ENCODE data around the gene LAMC3. TPM values are rescaled to one million over a fixed set of nuclear protein-coding genes. Genes with fewer than 3 reads are reported as not detected.
"Not testable (repeated sequence)": the region's sequence is repeated elsewhere in the genome, so short reads cannot be mapped to it uniquely, and the experiment has no call there.

LAMC3 gene
- total RNA-seq, 2 experiments from 2014 or later, result 0.69 to 0.98 TPM

- Mint-ChIP-seq H3K4me3 (no peak overlapping the region), H3K4me1 (ENCODE audit: low read depth) (no peaks in the 10 kb centered on the region), H3K27ac (no peak overlapping the region), H3K36me3 (ENCODE audit: low read depth) (no peaks in the 10 kb centered on the region), H3K9me3 (no peaks in the 10 kb centered on the region), H3K27me3 (ENCODE audit: low read depth) (no peaks in the 10 kb centered on the region)
- no peak for DNase-seq
- CTCF ChIA-PET, result interaction anchor here (2.1 kb wide), 1 partner anchor 14 kb away, joined by 5 read pairs; no protein-coding TSS in a partner anchor
- intact Hi-C loops (cut with micrococcal nuclease), result no loop called here
Observed at GRCh38 chr9:131032384-131032783, 23.4 kb downstream of the LAMC3 start.

DNA sequence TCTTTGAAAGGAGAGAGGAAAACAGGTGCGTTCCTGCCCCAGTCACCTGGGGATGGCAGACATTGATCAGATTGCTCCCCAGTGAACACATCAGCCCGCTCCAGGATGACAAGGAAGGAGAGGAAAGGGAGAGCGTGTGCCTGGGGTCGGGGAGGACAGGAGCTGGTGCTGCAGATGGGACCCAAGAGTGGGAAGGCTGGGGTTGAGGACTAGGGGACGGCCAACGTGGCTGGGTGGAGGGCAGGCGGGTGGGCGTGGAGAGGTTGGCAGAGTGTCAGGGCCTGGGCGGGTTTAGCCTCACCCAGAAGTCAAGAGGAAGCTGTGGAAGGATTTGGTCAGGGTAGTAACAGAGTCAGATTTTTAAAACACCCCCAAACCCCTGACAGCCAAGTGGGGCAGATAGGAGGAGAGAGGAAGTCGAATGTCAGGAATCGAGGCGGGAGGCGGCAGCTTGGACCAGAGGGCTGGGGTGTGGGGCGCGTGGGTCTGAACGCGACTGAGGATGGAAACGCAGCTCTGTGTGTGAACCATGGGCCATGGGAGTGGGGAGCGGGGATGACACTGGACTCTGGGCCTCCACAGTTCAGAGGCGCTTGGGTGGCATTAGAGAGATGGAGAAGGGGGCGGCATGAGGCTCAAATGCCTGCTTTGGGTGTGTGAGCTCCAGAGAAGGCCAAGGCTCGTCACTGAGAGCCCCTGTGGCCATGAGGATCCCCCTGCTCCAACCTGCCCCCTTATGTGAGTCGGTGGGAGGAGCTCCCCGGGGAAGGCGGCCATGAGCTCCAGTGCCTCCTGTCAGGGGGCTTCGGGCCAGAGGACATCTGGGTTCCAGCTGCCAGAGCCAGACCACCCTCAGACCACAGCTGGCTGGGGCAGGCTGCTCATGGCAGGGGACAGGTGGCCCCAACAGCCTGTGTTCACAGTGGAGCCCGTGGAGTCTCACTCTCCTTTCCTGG lies 24.6 kb downstream of the LAMC3 start:
- no peak for DNase-seq
- Mint-ChIP-seq H3K27ac (no peak overlapping the region), H3K9me3 (no peaks in the 10 kb centered on the region), H3K36me3 (ENCODE audit: low read depth) (no peaks in the 10 kb centered on the region), H3K4me1 (ENCODE audit: low read depth) (no peaks in the 10 kb centered on the region), H3K4me3 (no peak overlapping the region), H3K27me3 (ENCODE audit: low read depth) (no peaks in the 10 kb centered on the region)
- CTCF ChIA-PET, result interaction anchor here (0.5 to 1.9 kb wide), 3 partner anchors 10 to 65 kb away, joined by 3 to 6 read pairs (median 3); no protein-coding TSS in a partner anchor
- intact Hi-C loops (cut with micrococcal nuclease), result no loop called here

GRCh38 chr9:131034268-131034667 lies 25.3 kb downstream of the LAMC3 start:
- Mint-ChIP-seq H3K4me3 (no peak overlapping the region), H3K27ac (no peak overlapping the region), H3K36me3 (ENCODE audit: low read depth) (no peaks in the 10 kb centered on the region), H3K9me3 (no peaks in the 10 kb centered on the region), H3K4me1 (ENCODE audit: low read depth) (no peaks in the 10 kb centered on the region), H3K27me3 (ENCODE audit: low read depth) (no peaks in the 10 kb centered on the region)
- intact Hi-C loops (cut with micrococcal nuclease), result no loop called here
- no peak for DNase-seq
- CTCF ChIA-PET, result interaction anchor here (0.5 to 1.9 kb wide), 4 partner anchors 9 to 65 kb away, joined by 3 to 6 read pairs (median 4); no protein-coding TSS in a partner anchor

DNA sequence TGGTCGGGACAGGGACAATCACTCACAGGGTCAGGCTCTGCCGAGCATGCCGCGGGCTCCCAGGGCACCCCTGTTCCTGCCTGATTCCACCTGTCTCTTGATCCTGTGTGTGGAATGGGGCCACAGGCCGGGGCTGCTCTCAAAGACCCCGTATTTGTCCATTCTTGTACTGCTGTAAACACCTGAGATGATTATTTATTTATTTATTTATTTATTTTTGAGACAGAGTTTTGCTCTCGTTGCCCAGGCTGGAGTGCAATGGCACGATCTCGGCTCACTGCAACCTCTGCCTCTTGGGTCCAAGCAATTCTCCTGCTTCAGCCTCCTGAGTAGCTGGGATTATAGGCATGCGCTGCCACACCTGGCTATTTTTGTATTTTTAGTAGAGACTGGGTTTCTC lies 25.8 kb downstream of the LAMC3 start:
- H3K9me3 Mint-ChIP-seq; H3K4me3 Mint-ChIP-seq; intact Hi-C loops (cut with micrococcal nuclease); H3K27ac Mint-ChIP-seq; H3K4me1 Mint-ChIP-seq (ENCODE audit: low read depth); DNase-seq; H3K27me3 Mint-ChIP-seq (ENCODE audit: low read depth); H3K36me3 Mint-ChIP-seq (ENCODE audit: low read depth): not testable (repeated sequence)
- CTCF ChIA-PET, result interaction anchor here (0.6 to 1.9 kb wide), 3 partner anchors 8 to 24 kb away, joined by 3 to 6 read pairs (median 4); no protein-coding TSS in a partner anchor

DNA sequence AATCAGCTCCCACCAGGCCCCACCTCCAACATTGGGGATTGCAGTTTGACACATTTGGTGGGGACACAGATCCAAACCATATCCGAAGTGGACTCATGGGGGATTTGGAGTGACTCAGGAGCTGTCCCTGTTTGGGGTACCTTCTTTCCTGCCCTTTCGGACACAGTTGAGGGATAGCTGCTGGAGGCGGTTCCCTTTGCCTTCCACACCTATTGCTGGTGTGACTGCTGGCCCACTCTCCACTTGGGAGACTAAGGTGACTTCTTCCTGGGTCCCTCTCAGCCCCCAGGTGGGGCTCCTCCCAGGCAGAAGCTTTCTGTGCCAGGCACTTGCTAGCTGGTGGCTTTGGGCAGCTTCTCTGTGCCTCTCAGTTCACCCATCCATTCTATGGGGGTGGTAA lies 26.6 kb downstream of the LAMC3 start:
- no peaks in the 10 kb centered on the region for H3K27me3 Mint-ChIP-seq (ENCODE audit: low read depth)
- intact Hi-C loops (cut with micrococcal nuclease), result no loop called here
- CTCF ChIA-PET, result interaction anchor here (1.9 kb wide), 1 partner anchor 11 kb away, joined by 6 read pairs; no protein-coding TSS in a partner anchor

DNA sequence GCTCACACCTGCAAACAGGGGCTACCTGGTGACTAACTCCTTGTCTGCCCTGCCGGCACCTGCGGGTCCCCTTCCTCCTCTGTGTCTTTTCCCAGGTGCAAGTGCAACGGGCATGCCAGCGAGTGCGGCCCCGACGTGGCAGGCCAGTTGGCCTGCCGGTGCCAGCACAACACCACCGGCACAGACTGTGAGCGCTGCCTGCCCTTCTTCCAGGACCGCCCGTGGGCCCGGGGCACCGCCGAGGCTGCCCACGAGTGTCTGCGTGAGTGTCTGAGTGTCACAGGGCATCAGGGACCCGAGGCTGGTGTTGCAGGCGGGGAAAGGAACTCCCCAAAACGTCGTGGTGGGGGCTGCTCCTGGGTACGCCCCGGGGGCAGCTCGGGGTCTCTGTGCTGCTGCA lies 27.1 kb downstream of the LAMC3 start:
- no peaks in the 10 kb centered on the region for H3K36me3 Mint-ChIP-seq (ENCODE audit: low read depth)
- CTCF ChIA-PET, result interaction anchor here (2.6 kb wide), 1 partner anchor 10 kb away, joined by 10 read pairs; no protein-coding TSS in a partner anchor
- DNase-seq, result no peak
- intact Hi-C loops (cut with micrococcal nuclease), result no loop called here
- no peak overlapping the region for H3K27ac Mint-ChIP-seq
- H3K4me3 Mint-ChIP-seq, result no peak overlapping the region
- no peaks in the 10 kb centered on the region for H3K4me1 Mint-ChIP-seq (ENCODE audit: low read depth)
- H3K9me3 Mint-ChIP-seq, result no peaks in the 10 kb centered on the region
- no peaks in the 10 kb centered on the region for H3K27me3 Mint-ChIP-seq (ENCODE audit: low read depth)

More for the DNA sequence above, 26.6 kb downstream of the LAMC3 start:
- Mint-ChIP-seq H3K4me1 (ENCODE audit: low read depth) (no peaks in the 10 kb centered on the region), H3K36me3 (ENCODE audit: low read depth) (no peaks in the 10 kb centered on the region), H3K4me3 (no peak overlapping the region), H3K27ac (no peak overlapping the region), H3K9me3 (no peaks in the 10 kb centered on the region)
- DNase-seq, result no peak

DNA sequence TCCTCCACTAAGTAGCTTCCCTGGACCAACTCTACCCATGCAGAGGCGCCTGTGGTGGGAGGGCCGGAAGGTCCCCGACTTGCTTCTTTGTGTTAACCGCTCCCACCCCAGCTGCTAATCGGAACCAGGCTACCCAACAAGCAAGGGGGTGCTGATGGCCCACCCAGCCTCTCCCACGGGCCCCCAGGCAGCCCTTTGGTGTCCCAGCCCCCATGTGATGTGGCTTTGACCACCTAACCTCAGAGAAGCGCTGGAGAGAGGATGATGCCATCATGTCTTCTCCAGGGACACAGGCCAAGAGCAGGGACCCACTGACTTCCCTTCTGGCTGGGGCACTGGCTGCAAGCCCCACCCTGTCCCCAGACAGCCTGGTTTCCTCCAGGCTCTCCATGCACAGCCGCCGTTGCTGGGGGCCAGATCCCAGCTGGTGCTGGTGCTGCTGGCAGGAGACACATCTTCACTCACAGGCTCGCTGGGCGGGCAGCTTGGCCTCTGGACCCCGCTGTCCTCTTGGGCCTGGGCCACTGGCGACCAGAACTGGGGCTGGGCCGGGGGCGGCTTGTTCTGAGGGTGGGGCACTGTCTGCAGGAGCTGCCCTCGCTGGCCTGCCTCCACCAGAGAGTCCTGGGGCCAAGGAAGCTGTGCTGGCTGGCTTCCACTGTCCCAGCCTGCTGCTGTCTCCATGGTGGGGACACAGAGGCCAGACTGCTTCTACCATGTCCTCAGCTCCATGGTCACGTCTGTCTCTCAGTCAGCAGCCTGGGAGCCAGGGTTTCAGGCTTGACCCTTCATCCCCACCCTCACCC lies 27.8 kb downstream of the LAMC3 start:
- intact Hi-C loops (cut with micrococcal nuclease), result no loop called here
- no peaks in the 10 kb centered on the region for H3K4me1 Mint-ChIP-seq (ENCODE audit: low read depth)

DNA sequence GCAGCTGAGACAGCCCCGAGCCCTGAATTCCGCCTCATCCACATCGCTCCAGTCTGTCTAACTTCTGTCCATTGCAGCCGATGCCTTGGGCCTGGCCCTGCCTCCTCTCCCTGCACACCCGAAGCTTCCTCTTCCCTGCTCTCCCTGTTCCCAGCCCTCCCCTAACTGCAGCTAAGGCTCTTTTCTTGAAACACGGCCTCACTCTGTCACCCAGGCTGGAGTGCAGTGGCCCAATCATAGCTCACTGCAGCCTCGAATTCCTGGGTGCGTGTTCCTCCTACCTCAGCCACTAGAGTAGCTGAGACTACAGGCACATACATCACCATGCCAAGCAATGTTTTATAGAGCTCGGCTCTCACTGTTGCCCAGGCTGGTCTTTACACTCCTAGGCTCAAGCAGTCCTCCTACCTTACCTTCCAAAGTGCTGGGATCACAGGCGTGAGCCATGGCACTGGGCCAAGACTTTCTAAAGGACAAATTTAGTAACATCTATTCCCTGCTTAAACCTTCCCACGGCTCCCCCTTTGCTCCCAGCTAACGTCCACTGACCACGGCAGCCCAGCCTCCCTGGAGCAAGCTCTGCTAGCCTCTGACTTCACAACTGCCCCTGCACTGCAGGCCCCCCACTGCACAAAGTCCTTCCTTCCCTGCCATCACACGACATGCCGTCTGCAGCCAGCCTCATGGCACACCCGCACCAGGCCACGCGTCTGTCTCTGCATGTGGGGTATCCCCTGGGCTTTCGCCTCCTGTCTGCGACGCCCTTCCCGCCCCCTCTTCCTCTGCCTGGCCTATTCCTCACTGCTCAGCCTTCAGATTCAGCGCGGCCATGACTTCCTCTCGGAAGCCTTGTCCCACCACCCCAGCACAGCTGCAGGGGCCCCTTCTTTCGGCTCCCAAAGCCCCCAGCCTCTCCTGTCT lies 28.6 kb downstream of the LAMC3 start:
- Mint-ChIP-seq H3K27ac (no peak overlapping the region), H3K36me3 (ENCODE audit: low read depth) (no peaks in the 10 kb centered on the region), H3K9me3 (no peaks in the 10 kb centered on the region), H3K27me3 (ENCODE audit: low read depth) (no peaks in the 10 kb centered on the region), H3K4me1 (ENCODE audit: low read depth) (no peaks in the 10 kb centered on the region), H3K4me3 (no peak overlapping the region)
- CTCF ChIA-PET, result interaction anchor here (2.6 kb wide), 1 partner anchor 9 kb away, joined by 10 read pairs; no protein-coding TSS in a partner anchor
- DNase-seq, result no peak
- intact Hi-C loops (cut with micrococcal nuclease), result no loop called here

More for the DNA sequence above, 27.8 kb downstream of the LAMC3 start:
- H3K4me3 Mint-ChIP-seq, result no peak overlapping the region
- no peaks in the 10 kb centered on the region for H3K36me3 Mint-ChIP-seq (ENCODE audit: low read depth)
- CTCF ChIA-PET, result interaction anchor here (2.6 kb wide), 1 partner anchor 10 kb away, joined by 10 read pairs; no protein-coding TSS in a partner anchor
- H3K27me3 Mint-ChIP-seq (ENCODE audit: low read depth), result no peaks in the 10 kb centered on the region
- no peak overlapping the region for H3K27ac Mint-ChIP-seq
- no peak for DNase-seq
- H3K9me3 Mint-ChIP-seq, result no peaks in the 10 kb centered on the region

GRCh38 chr9:131038256-131039128 lies 29.5 kb downstream of the LAMC3 start:
- Mint-ChIP-seq H3K27me3 (ENCODE audit: low read depth) (no peaks in the 10 kb centered on the region), H3K27ac (no peak overlapping the region), H3K4me1 (ENCODE audit: low read depth) (no peaks in the 10 kb centered on the region), H3K36me3 (ENCODE audit: low read depth) (no peaks in the 10 kb centered on the region), H3K4me3 (no peak overlapping the region), H3K9me3 (no peaks in the 10 kb centered on the region)
- intact Hi-C loops (cut with micrococcal nuclease), result no loop called here
- DNase-seq, result no peak
- CTCF ChIA-PET, result interaction anchor here (0.7 to 2.6 kb wide), 2 partner anchors 8 to 18 kb away, joined by 5 to 10 read pairs; no protein-coding TSS in a partner anchor

GRCh38 chr9:131039129-131039954 lies 30.4 kb downstream of the LAMC3 start:
- Mint-ChIP-seq H3K27ac (no peak overlapping the region), H3K27me3 (ENCODE audit: low read depth) (no peaks in the 10 kb centered on the region), H3K4me1 (ENCODE audit: low read depth) (no peaks in the 10 kb centered on the region), H3K36me3 (ENCODE audit: low read depth) (no peaks in the 10 kb centered on the region), H3K9me3 (no peaks in the 10 kb centered on the region), H3K4me3 (no peak overlapping the region)
- CTCF ChIA-PET, result interaction anchor here (0.6 to 0.7 kb wide), 2 partner anchors 19 to 24 kb away, joined by 3 to 5 read pairs; no protein-coding TSS in a partner anchor
- no peak for DNase-seq
- intact Hi-C loops (cut with micrococcal nuclease), result no loop called here
